Panc1 (cell line): ENCODE data around the gene GSK3B.

ENCODE experiments used
- POLR2AphosphoS5 ChIP-seq: IDR thresholded peaks from 2 replicates; pipeline ENCODE4 v1.6.1; 2012; ENCODE audit warnings: mild to moderate bottlenecking, low read depth, low read length, moderate library complexity
- TF ChIP-seq, protein P1 (sequence below): fragments of 450-650 bp; IDR thresholded peaks from 2 replicates; pipeline ENCODE4 v1.5.1; 2017; ENCODE audit warnings: mild to moderate bottlenecking

DNA sequence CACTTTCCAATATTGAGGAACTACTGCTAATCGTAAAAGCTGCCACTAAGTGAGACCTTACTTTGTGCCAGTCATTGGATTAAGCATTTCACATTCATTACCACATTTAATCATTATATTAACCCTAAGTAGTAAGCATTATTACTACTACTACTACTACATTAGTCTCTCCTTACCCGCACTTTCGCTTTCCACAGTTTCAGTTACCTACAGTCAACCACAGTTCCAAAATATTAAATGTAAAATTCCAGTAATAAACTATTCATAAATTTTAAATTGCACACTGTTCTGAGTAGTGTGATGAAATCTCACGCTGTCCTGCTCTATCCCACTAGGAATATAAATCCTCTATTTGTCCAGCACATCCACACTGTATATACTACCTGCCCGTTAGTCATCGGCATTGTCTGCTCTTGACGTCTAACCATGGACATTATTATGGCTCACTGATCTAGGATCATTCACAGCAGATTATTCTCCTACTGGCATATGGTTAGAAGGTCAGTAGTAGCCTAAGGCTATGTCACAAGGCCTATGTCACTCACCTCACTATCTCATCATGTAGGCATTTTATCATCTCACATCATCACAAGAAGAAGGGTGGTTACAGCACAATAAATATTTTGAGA, 121.1 kb downstream of the GSK3B start:
- TF ChIP-seq, protein P1, sequence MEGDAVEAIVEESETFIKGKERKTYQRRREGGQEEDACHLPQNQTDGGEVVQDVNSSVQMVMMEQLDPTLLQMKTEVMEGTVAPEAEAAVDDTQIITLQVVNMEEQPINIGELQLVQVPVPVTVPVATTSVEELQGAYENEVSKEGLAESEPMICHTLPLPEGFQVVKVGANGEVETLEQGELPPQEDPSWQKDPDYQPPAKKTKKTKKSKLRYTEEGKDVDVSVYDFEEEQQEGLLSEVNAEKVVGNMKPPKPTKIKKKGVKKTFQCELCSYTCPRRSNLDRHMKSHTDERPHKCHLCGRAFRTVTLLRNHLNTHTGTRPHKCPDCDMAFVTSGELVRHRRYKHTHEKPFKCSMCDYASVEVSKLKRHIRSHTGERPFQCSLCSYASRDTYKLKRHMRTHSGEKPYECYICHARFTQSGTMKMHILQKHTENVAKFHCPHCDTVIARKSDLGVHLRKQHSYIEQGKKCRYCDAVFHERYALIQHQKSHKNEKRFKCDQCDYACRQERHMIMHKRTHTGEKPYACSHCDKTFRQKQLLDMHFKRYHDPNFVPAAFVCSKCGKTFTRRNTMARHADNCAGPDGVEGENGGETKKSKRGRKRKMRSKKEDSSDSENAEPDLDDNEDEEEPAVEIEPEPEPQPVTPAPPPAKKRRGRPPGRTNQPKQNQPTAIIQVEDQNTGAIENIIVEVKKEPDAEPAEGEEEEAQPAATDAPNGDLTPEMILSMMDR: no peak
- TF ChIP-seq POLR2AphosphoS5: no peak
